SU-DHL-6 (cell line): Measurements from ENCODE around the gene DPP6.
"Not testable (repeated sequence)": the region's sequence is repeated elsewhere in the genome, so short reads cannot be mapped to it uniquely, and the experiment has no call there.

Source experiments
- H2AFZ ChIP-seq: fragments of 200-600 bp; sonication (generic); 2 replicates; pipeline ENCODE4 v1.6.1; 2014; ENCODE audit warnings: low read depth, mild to moderate bottlenecking, moderate library complexity, mixed read lengths, antibody characterized with exemption, low read length; ENCODE audit not compliant: severe bottlenecking
- H3F3A ChIP-seq: fragments of 200-600 bp; shearing (Covaris generic); 2 replicates; pipeline ENCODE4 v1.6.0; 2016; ENCODE audit warnings: antibody characterized with exemption, mild to moderate bottlenecking; ENCODE audit not compliant: insufficient read depth
- H3K27ac ChIP-seq: fragments of 200-600 bp; sonication (generic); 2 replicates; pipeline ENCODE4 v1.5.1; 2016; ENCODE audit warnings: low read depth, mild to moderate bottlenecking, low read length, moderate library complexity, mixed read lengths
- H3K27me3 ChIP-seq: fragments of 200-600 bp; sonication (generic), shearing (Covaris generic); 2 replicates; pipeline ENCODE4 v1.6.0; 2014; ENCODE audit warnings: mild to moderate bottlenecking, low read length
- H3K36me3 ChIP-seq: fragments of 200-600 bp; sonication (generic); 2 replicates; pipeline ENCODE4 v1.6.1; 2014; ENCODE audit warnings: mild to moderate bottlenecking, low read length, mixed read lengths
- H3K4me2 ChIP-seq: fragments of 300-600, 200-600 bp; shearing (Covaris generic), sonication (generic); 2 replicates; pipeline ENCODE4 v1.6.0; 2014; ENCODE audit warnings: low read length, low read depth, mild to moderate bottlenecking; ENCODE audit not compliant: poor library complexity, severe bottlenecking
- H3K4me3 ChIP-seq: fragments of 200-600 bp; sonication (generic); 2 replicates; pipeline ENCODE4 v1.5.1; 2014; ENCODE audit warnings: antibody characterized with exemption, low read length, mild to moderate bottlenecking, mixed read lengths; ENCODE audit not compliant: insufficient read depth, poor library complexity, severe bottlenecking
- H3K79me2 ChIP-seq: fragments of 200-600 bp; sonication (generic); 2 replicates; pipeline ENCODE4 v1.6.1; 2014; ENCODE audit warnings: mild to moderate bottlenecking, low read length, moderate library complexity; ENCODE audit not compliant: insufficient read depth
- H3K9ac ChIP-seq: fragments of 200-600 bp; sonication (generic); 2 replicates; pipeline ENCODE4 v1.7.0; 2014; ENCODE audit warnings: mild to moderate bottlenecking, low read length
- H3K9me2 ChIP-seq: fragments of 200-600 bp; sonication (generic); replicated peaks from 2 replicates; pipeline ENCODE4 v1.6.1; 2014; ENCODE audit warnings: low read length; ENCODE audit not compliant: insufficient read depth
- H3K9me3 ChIP-seq: fragments of 200-600 bp; sonication (generic); 2 replicates; pipeline ENCODE4 v1.6.1; 2014; ENCODE audit warnings: low read length, mixed read lengths; ENCODE audit not compliant: insufficient read depth
- H4K20me1 ChIP-seq: fragments of 200-600 bp; sonication (generic); 2 replicates; pipeline ENCODE4 v1.6.1; 2014; ENCODE audit warnings: low read depth, mild to moderate bottlenecking, antibody characterized with exemption, low read length, moderate library complexity, mixed read lengths
- CTCF ChIP-seq: fragments of 200-600 bp; sonication (generic); IDR thresholded peaks from one replicate; pipeline ENCODE4 v1.5.1; 2017; ENCODE audit warnings: antibody characterized with exemption, mild to moderate bottlenecking, low read length, moderate library complexity; ENCODE audit not compliant: insufficient read depth, poor library complexity, severe bottlenecking
- EZH2phosphoT487 ChIP-seq: fragments of 200-600 bp; sonication (generic), shearing (Covaris generic); conservative IDR thresholded peaks from 2 replicates; pipeline ENCODE4 v1.6.1; 2018; ENCODE audit warnings: mild to moderate bottlenecking, antibody characterized with exemption, low read length, moderate library complexity, mixed read lengths

DPP6 gene

GRCh38 chr7:154672659-154673415 lies 620.6 kb downstream of the DPP6 start:
- Histone ChIP-seq H3K9me2 (no peaks in the 10 kb centered on the region), H4K20me1 (no peaks in the 10 kb centered on the region), H3K27ac (no peak overlapping the region), H3F3A (no peaks in the 10 kb centered on the region), H3K4me3 (no peak overlapping the region), H3K79me2 (no peaks in the 10 kb centered on the region), H3K9me3 (no peaks in the 10 kb centered on the region), H3K4me2 (no peak overlapping the region), H2AFZ (no peak overlapping the region), H3K9ac (no peak overlapping the region), H3K36me3 (no peaks in the 10 kb centered on the region), H3K27me3 (no peaks in the 10 kb centered on the region)
- no peak for TF ChIP-seq EZH2phosphoT487
- no peak for TF ChIP-seq CTCF

GRCh38 chr7:154674191-154674590 lies 622.0 kb downstream of the DPP6 start:
- Histone ChIP-seq H3K27ac (no peak overlapping the region), H3K36me3 (no peaks in the 10 kb centered on the region)

GRCh38 chr7:154675560-154675959 lies 623.4 kb downstream of the DPP6 start:
- Histone ChIP-seq H3K9ac (no peak overlapping the region), H3F3A (no peaks in the 10 kb centered on the region), H2AFZ (no peak overlapping the region), H4K20me1 (no peaks in the 10 kb centered on the region), H3K4me3 (no peak overlapping the region), H3K9me2 (no peaks in the 10 kb centered on the region), H3K4me2 (no peak overlapping the region), H3K27ac (no peak overlapping the region), H3K9me3 (no peaks in the 10 kb centered on the region), H3K36me3 (no peaks in the 10 kb centered on the region), H3K27me3 (no peaks in the 10 kb centered on the region), H3K79me2 (no peaks in the 10 kb centered on the region)
- TF ChIP-seq CTCF (no peak), EZH2phosphoT487 (no peak)

More at GRCh38 chr7:154674191-154674590, 622.0 kb downstream of the DPP6 start:
- Histone ChIP-seq H3K27me3 (no peaks in the 10 kb centered on the region), H3F3A (no peaks in the 10 kb centered on the region), H4K20me1 (no peaks in the 10 kb centered on the region), H3K4me3 (no peak overlapping the region), H3K79me2 (no peaks in the 10 kb centered on the region), H3K9me3 (no peaks in the 10 kb centered on the region), H2AFZ (no peak overlapping the region), H3K9ac (no peak overlapping the region), H3K4me2 (no peak overlapping the region), H3K9me2 (no peaks in the 10 kb centered on the region)
- TF ChIP-seq EZH2phosphoT487 (no peak), CTCF (no peak)

- not testable (repeated sequence) for H3K9me2 ChIP-seq, H3K9ac ChIP-seq, H2AFZ ChIP-seq, H3F3A ChIP-seq, H3K79me2 ChIP-seq, H3K36me3 ChIP-seq, H4K20me1 ChIP-seq, H3K27me3 ChIP-seq, H3K9me3 ChIP-seq, H3K4me2 ChIP-seq, H3K4me3 ChIP-seq, H3K27ac ChIP-seq
Observed at GRCh38 chr7:154676033-154676421, 623.8 kb downstream of the DPP6 start.
